Neural cell (in vitro differentiated cells): ENCODE data around the gene DPYSL4. TPM values are rescaled to one million over a fixed set of nuclear protein-coding genes. Genes with fewer than 3 reads are reported as not detected.

Source experiments
- H2AFZ ChIP-seq: fragments of 200-600, 300-800 bp; sonication (generic), shearing (Covaris generic); 2 replicates; pipeline ENCODE4 v1.6.0; 2014; ENCODE audit warnings: low read depth, mild to moderate bottlenecking, antibody characterized with exemption, low read length, moderate library complexity
- H3F3A ChIP-seq: fragments of 200-600 bp; shearing (Covaris generic); 2 replicates; pipeline ENCODE4 v1.6.1; 2016; ENCODE audit warnings: mild to moderate bottlenecking, moderate library complexity, mixed read lengths, antibody characterized with exemption, low read length; ENCODE audit not compliant: insufficient read depth, poor library complexity, severe bottlenecking
- H3K27ac ChIP-seq: fragments of 200-600, 300-800 bp; sonication (generic), shearing (Covaris generic); 2 replicates; pipeline ENCODE4 v1.5.1; 2014; ENCODE audit warnings: mild to moderate bottlenecking, low read length, moderate library complexity
- H3K27me3 ChIP-seq: fragments of 300-800, 200-600 bp; sonication (generic), shearing (Covaris generic); 2 replicates; pipeline ENCODE4 v1.6.0; 2014; ENCODE audit warnings: mild to moderate bottlenecking, low read depth, low read length, moderate library complexity; ENCODE audit not compliant: insufficient read depth
- H3K36me3 ChIP-seq: fragments of 300-800, 200-600 bp; sonication (generic), shearing (Covaris generic); 2 replicates; pipeline ENCODE4 v1.5.1; 2014; ENCODE audit warnings: mild to moderate bottlenecking, antibody characterized with exemption, low read length, moderate library complexity; ENCODE audit not compliant: insufficient read depth
- H3K4me2 ChIP-seq: fragments of 300-800, 200-600 bp; sonication (generic), shearing (Covaris generic); 2 replicates; pipeline ENCODE4 v1.6.0; 2014; ENCODE audit warnings: mild to moderate bottlenecking, low read length
- H3K4me3 ChIP-seq: fragments of 300-800, 200-600 bp; sonication (generic), shearing (Covaris generic); 2 replicates; pipeline ENCODE4 v1.5.1; 2014; ENCODE audit warnings: mild to moderate bottlenecking, low read length, moderate library complexity
- H3K79me2 ChIP-seq: fragments of 200-600 bp; shearing (Covaris generic); replicated peaks from 2 replicates; pipeline ENCODE4 v1.6.0; 2014; ENCODE audit warnings: mild to moderate bottlenecking, low read length, moderate library complexity; ENCODE audit not compliant: insufficient read depth
- H3K9ac ChIP-seq: fragments of 300-800, 200-600 bp; sonication (generic), shearing (Covaris generic); 2 replicates; pipeline ENCODE4 v1.6.1; 2016; ENCODE audit warnings: mild to moderate bottlenecking, low read length, mixed read lengths
- H3K9me2 ChIP-seq: fragments of 200-600 bp; shearing (Covaris generic); 2 replicates; pipeline ENCODE4 v1.6.1; 2016; ENCODE audit warnings: mild to moderate bottlenecking, low read length, mixed read lengths; ENCODE audit not compliant: insufficient read depth
- H3K9me3 ChIP-seq: fragments of 200-600, 300-800 bp; sonication (generic), shearing (Covaris generic); 2 replicates; pipeline ENCODE4 v1.6.1; 2016; ENCODE audit warnings: mild to moderate bottlenecking, mixed run types, low read length, moderate library complexity, mixed read lengths
- H4K20me1 ChIP-seq: fragments of 200-600 bp; shearing (Covaris generic); 2 replicates; pipeline ENCODE4 v1.6.1; 2016; ENCODE audit warnings: mild to moderate bottlenecking, mixed run types; ENCODE audit not compliant: insufficient read depth
- EP300 ChIP-seq: fragments of 450-650 bp; conservative IDR thresholded peaks from 2 replicates; pipeline ENCODE4 v1.6.1; 2014; ENCODE audit warnings: antibody characterized with exemption, mild to moderate bottlenecking, moderate library complexity; ENCODE audit not compliant: poor library complexity, severe bottlenecking
- EZH2 ChIP-seq: fragments of 200-600, 300-800 bp; shearing (Covaris generic), sonication (generic); IDR thresholded peaks from 2 replicates; pipeline ENCODE4 v1.6.1; 2014; ENCODE audit warnings: antibody characterized with exemption, low read length, borderline replicate concordance, mild to moderate bottlenecking; ENCODE audit not compliant: insufficient read depth, poor library complexity, severe bottlenecking
- MXI1 ChIP-seq: fragments of 450-650 bp; conservative IDR thresholded peaks from 2 replicates; pipeline ENCODE4 v1.6.1; 2014; ENCODE audit warnings: antibody characterized with exemption, mild to moderate bottlenecking; ENCODE audit not compliant: poor library complexity, severe bottlenecking
- POLR2AphosphoS5 ChIP-seq: IDR thresholded peaks from 2 replicates; pipeline ENCODE4 v1.6.1; 2012
- RAD21 ChIP-seq: fragments of 450-650 bp; conservative IDR thresholded peaks from 2 replicates; pipeline ENCODE4 v1.6.1; 2014; ENCODE audit warnings: antibody characterized with exemption, mild to moderate bottlenecking, moderate library complexity
- SMC3 ChIP-seq: fragments of 450-650 bp; conservative IDR thresholded peaks from 2 replicates; pipeline ENCODE4 v1.6.1; 2014; ENCODE audit warnings: antibody characterized with exemption, mild to moderate bottlenecking, moderate library complexity; ENCODE audit not compliant: poor library complexity
- TAF1 ChIP-seq: IDR thresholded peaks from 2 replicates; pipeline ENCODE4 v1.6.1; 2012; ENCODE audit warnings: low read depth
- polyA plus RNA-seq: library from polyadenylated mRNA; depleted of rRNA; stranded (reverse); fragments of >200 nt; gene quantifications from 2 replicates; pipeline ENCODE4 v1.2.3, GENCODE V29; 2014
- TF ChIP-seq, protein P1 (sequence below): fragments of 450-650 bp; IDR thresholded peaks from 2 replicates; pipeline ENCODE4 v1.5.1; 2014; ENCODE audit warnings: antibody characterized with exemption, mild to moderate bottlenecking, moderate library complexity; ENCODE audit not compliant: poor library complexity, severe bottlenecking
- TF ChIP-seq, protein P2 (sequence below): IDR thresholded peaks from 2 replicates; pipeline ENCODE4 v1.6.1; 2012; ENCODE audit warnings: borderline replicate concordance

DPYSL4 gene
- polyA plus RNA-seq, 1 donor from 2014 or later, result 116 TPM

DNA sequence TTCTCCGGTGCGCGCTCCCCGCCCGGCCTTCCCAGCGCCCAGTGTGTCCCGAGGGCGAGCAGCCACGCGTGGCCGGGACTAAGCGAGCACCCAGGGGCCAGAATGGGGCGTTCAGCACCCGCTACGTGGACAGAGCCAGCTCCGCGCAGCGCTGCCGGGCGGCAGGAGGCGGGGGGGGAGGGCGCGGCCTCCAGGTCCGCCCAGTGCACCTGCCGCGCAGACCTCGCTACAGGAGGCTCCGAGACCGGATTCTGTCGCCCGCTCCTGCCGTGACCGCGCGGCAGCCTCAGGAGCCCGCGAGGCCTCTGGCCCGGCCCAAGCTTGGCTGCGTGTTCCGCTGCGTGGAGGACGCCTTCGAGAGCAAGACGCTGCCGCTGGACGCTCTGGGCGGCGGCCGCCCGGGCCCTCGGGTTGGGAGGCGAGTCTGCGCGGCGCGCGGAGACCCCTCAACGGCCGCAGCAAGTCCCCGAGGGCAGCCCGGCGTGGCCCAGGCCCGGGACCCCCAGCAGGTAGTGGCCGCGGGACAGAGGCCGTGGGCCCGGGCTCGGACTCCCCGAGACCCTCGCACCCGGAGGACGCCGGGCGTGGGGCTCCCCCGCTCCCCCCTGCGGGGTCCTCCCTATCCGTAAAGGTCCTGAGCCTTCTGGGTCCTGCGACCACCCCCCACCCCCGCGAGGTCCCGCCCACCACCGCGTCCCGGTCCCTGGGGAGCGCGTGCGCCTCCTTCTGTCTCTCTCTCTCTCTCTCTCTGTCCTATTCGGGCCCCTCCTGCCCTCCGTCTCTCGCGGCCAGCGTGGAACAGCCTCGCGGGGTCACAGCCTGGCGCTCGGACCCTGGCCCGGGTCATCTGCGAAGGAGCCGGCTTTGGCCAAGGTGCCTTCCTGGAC is 904 bp upstream of the DPYSL4 start:
- Histone ChIP-seq H3K9ac (peak overlapping the region; percentile 9), H3F3A (no peaks in the 10 kb centered on the region), H3K4me3 (peak overlapping the region; percentile 63), H3K9me2 (no peaks in the 10 kb centered on the region), H4K20me1 (peaks cover 6% of the 10 kb centered on the region), H3K9me3 (no peaks in the 10 kb centered on the region), H3K27ac (no peak overlapping the region), H3K27me3 (peaks cover 30% of the 10 kb centered on the region), H3K4me2 (no peak overlapping the region), H3K79me2 (peaks cover 23% of the 10 kb centered on the region), H3K36me3 (no peaks in the 10 kb centered on the region), H2AFZ (no peak overlapping the region)
- no peak for TF ChIP-seq SMC3
- TF ChIP-seq EZH2, result peak; percentile 56
- TF ChIP-seq RAD21, result no peak
- no peak for TF ChIP-seq MXI1
- TF ChIP-seq POLR2AphosphoS5, result no peak
- TF ChIP-seq, protein P1, sequence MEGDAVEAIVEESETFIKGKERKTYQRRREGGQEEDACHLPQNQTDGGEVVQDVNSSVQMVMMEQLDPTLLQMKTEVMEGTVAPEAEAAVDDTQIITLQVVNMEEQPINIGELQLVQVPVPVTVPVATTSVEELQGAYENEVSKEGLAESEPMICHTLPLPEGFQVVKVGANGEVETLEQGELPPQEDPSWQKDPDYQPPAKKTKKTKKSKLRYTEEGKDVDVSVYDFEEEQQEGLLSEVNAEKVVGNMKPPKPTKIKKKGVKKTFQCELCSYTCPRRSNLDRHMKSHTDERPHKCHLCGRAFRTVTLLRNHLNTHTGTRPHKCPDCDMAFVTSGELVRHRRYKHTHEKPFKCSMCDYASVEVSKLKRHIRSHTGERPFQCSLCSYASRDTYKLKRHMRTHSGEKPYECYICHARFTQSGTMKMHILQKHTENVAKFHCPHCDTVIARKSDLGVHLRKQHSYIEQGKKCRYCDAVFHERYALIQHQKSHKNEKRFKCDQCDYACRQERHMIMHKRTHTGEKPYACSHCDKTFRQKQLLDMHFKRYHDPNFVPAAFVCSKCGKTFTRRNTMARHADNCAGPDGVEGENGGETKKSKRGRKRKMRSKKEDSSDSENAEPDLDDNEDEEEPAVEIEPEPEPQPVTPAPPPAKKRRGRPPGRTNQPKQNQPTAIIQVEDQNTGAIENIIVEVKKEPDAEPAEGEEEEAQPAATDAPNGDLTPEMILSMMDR, result no peak
- TF ChIP-seq EP300, result no peak
- TF ChIP-seq, protein P2, sequence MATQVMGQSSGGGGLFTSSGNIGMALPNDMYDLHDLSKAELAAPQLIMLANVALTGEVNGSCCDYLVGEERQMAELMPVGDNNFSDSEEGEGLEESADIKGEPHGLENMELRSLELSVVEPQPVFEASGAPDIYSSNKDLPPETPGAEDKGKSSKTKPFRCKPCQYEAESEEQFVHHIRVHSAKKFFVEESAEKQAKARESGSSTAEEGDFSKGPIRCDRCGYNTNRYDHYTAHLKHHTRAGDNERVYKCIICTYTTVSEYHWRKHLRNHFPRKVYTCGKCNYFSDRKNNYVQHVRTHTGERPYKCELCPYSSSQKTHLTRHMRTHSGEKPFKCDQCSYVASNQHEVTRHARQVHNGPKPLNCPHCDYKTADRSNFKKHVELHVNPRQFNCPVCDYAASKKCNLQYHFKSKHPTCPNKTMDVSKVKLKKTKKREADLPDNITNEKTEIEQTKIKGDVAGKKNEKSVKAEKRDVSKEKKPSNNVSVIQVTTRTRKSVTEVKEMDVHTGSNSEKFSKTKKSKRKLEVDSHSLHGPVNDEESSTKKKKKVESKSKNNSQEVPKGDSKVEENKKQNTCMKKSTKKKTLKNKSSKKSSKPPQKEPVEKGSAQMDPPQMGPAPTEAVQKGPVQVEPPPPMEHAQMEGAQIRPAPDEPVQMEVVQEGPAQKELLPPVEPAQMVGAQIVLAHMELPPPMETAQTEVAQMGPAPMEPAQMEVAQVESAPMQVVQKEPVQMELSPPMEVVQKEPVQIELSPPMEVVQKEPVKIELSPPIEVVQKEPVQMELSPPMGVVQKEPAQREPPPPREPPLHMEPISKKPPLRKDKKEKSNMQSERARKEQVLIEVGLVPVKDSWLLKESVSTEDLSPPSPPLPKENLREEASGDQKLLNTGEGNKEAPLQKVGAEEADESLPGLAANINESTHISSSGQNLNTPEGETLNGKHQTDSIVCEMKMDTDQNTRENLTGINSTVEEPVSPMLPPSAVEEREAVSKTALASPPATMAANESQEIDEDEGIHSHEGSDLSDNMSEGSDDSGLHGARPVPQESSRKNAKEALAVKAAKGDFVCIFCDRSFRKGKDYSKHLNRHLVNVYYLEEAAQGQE, result peak; percentile 21
- no peak for TF ChIP-seq TAF1

DNA sequence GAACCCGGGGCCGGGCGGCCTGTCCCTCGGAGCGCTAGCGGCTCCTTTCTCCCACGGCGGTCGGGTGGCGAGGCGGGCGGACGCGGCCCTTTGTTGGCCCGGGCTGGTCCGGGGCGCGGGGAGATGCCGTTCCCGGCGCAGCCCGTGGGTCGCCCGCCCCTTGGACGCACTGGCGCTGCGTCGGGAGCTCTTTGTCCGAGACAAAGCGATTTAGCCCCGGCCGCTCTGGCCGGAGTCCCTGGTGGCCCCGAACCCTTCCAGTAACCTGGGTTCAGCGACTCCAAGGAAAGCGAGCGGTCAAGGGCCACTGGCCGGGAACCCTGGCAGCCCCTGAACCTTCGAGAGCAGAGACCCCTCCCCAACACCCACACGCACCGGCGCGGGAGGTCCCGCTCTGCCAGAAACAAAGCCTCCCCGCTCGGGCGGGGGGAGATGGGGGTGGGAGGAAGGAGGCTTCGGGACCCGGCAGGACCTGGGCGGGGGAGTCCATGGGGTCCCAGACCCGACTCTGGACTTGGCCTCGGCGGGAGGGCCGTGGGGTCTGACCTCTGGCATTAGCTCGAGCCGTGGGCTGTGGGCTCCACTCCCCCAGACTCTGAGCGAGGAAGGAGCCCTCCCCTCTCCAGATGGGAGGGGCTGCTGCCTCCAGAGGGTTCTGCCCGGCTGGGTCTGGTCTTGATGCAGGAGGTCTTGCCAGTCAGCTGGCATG is 836 bp downstream of the DPYSL4 start:
- peak overlapping the region; percentile 93 for H3K9ac ChIP-seq
- no peaks in the 10 kb centered on the region for H3F3A ChIP-seq
- H3K36me3 ChIP-seq, result no peaks in the 10 kb centered on the region
- peak overlapping the region; percentile 94 for H3K4me2 ChIP-seq
- H3K4me3 ChIP-seq, result peak overlapping the region; percentile 98
- H3K27ac ChIP-seq, result no peak overlapping the region
- H3K79me2 ChIP-seq, result peaks cover 23% of the 10 kb centered on the region
- TF ChIP-seq SMC3 (peak; percentile 28), EP300 (no peak)
- no peaks in the 10 kb centered on the region for H3K9me2 ChIP-seq
- H3K9me3 ChIP-seq, result no peaks in the 10 kb centered on the region
- peaks cover 6% of the 10 kb centered on the region for H4K20me1 ChIP-seq
- peaks cover 30% of the 10 kb centered on the region for H3K27me3 ChIP-seq
- H2AFZ ChIP-seq, result peak overlapping the region; percentile 14
